GM12875 (cell line): ENCODE results near the gene G6PC1.
"Not testable (repeated sequence)": the region's sequence is repeated elsewhere in the genome, so short reads cannot be mapped to it uniquely, and the experiment has no call there.

Experiments
- H3K4me3 ChIP-seq: one replicate; pipeline ENCODE4 v1.5.1; 2011; ENCODE audit warnings: low read depth, low read length, control low read depth
- TF ChIP-seq, protein P1 (sequence below): IDR thresholded peaks from 2 replicates; pipeline ENCODE4 v1.5.1; 2011; ENCODE audit warnings: low read depth, mild to moderate bottlenecking, control low read depth, inconsistent platforms, low read length, moderate library complexity, borderline replicate concordance; ENCODE audit not compliant: insufficient read depth

The G6PC1 gene

DNA sequence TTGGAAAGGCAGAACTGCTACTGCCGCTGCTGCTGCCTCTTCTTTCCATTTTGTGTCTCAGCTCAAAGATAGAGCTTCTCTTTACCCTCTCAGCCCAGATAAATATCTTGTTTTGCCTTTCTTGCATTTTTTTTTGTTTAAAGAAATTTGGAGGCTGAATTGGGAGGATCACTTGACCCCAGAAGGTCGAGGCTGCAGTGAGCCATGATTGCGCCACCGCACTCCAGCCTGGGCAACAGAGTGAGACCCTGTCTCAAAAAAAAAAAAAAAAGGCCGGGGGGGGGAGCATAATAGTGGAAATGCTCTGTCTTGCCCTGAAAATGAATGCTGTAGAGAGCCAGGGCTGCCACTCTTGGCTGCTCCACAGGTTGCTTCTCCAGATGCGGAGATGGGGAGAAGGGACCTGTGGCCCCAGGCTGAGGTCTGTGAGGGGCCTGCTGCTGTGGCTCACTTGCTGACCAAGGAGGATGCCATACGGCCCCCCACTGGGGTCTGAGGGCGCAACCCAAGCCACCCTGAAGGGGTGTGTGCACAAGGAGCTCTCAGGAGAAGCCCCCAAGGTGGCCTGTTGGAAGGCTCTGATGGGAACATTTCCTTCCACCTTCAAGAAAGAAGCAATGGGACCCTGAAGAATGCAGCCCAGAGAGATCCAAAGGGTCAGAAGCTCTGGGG lies 21.5 kb upstream of the G6PC1 start:
- H3K4me3 ChIP-seq: no peak overlapping the region
- TF ChIP-seq, protein P1, sequence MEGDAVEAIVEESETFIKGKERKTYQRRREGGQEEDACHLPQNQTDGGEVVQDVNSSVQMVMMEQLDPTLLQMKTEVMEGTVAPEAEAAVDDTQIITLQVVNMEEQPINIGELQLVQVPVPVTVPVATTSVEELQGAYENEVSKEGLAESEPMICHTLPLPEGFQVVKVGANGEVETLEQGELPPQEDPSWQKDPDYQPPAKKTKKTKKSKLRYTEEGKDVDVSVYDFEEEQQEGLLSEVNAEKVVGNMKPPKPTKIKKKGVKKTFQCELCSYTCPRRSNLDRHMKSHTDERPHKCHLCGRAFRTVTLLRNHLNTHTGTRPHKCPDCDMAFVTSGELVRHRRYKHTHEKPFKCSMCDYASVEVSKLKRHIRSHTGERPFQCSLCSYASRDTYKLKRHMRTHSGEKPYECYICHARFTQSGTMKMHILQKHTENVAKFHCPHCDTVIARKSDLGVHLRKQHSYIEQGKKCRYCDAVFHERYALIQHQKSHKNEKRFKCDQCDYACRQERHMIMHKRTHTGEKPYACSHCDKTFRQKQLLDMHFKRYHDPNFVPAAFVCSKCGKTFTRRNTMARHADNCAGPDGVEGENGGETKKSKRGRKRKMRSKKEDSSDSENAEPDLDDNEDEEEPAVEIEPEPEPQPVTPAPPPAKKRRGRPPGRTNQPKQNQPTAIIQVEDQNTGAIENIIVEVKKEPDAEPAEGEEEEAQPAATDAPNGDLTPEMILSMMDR: no peak

DNA sequence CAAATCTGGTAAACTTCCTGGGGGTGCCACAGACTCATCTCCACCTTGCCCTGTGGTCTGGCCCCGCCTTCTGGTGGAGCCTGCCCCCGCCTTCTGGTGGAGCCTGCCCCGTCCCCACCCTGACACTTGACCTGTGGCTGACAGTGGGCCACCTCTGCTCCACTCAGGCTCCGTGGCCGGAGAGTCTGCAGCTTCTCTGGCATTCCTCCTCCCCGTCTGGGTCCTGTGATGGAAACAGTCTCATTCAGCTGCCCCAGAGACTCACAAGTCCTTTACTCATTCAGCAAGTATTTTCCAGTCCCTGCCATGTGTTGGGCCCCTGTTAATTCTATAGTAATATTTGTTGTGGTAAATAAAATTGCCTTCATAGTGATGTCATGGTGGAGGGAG lies 21.0 kb upstream of the G6PC1 start:
- TF ChIP-seq, protein P1: no peak
- H3K4me3 ChIP-seq: no peak overlapping the region

DNA sequence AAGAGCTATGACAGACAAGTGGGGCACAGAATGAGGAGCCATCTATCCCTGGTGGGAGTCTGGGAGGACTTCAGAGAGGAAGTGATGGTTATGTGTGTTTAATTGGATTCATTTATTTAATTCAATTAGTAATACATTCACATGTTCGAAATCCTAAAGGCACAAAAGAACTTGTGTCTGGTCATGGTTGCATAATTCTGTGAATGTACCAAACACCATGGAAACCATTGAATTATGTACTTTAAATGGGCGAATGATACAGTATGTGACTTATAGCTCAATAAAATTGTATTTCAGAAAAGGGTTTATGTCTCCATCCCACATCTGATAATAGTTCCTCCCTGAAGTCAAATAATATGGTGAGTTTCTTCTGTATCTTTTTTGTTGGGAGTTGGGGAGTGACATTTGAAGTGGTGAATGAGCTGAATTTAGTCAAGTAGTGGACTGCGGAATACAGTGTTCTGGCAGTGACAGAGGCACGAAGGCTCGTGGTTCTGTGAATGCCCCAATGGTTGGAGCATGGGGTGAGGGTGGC lies 19.8 kb upstream of the G6PC1 start:
- TF ChIP-seq, protein P1: no peak
- no peak overlapping the region for H3K4me3 ChIP-seq

DNA sequence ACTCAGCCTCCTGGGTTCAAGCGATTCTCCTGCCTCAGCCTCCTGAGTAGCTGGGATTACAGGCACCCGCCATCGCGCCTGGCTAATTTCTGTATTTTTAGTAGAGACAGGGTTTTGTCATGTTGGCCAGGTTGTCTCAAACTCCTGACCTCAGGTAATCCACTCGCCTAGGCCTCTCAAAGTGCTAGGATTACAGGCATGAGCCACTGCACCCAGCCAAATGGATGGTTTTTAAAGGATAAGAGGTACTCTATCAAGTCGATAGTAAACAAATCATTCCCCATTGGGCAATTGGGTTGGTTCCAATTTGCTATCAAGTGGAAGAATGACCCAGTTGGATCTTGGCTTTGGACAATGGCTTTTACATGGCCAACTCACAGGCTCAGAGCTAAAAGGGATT lies 18.9 kb upstream of the G6PC1 start:
- H3K4me3 ChIP-seq: not testable (repeated sequence)

DNA sequence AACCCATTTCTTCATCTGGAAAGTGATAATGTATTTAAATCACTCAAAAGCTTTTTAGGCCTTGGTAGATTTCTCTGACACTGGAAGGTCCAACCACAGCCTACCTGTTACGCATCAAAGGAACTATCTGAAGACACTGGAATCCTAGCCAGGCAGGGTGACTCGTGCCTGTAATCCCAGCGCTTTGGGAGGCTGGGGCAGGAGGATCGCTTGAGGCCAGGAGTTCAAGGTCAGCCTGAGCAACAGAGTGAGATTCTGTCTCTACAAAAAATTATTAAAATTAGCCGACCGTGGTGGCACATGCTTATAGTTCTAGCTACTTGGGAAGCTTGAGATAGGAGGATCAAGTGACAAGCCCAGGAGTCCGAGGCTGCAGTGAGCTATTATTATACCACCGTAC lies 18.4 kb upstream of the G6PC1 start:
- TF ChIP-seq, protein P1: no peak

DNA sequence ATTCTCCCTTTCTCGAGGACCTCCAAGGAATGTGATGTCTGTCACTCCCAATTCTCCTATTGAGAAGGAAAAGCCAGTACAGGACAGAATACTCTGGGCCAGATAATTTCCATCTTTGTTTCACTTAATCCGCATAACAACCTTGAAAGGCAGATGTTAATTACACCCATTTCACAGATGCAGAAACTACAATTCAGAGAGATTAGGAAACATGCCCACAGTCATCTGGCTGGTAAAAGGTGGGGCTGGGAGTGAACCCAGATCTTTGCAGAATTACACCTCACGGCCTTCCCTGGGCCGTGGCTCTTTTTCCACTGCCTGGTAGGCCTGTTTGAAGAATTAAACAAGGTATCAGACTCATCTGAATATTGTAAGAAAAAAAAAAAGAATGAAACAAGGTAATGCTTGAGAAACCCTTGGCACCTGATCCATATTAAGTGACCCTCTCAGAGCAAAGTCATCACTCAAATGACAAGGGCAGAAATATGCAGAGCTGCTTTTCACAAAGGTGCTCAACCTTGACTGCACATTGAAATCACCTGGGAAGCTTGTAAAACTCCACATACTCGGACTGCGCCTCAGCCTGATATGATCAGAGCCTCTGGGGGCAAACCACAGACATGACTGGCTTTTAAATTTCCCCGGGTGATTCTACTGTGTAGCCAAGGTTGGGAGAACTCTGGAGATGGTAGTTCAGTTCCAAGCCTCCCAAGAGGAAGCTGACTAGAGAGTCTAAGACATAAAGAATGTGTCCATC lies 16.6 kb upstream of the G6PC1 start:
- no peak overlapping the region for H3K4me3 ChIP-seq
- TF ChIP-seq, protein P1: no peak

More for the DNA sequence above, 18.4 kb upstream of the G6PC1 start:
- H3K4me3 ChIP-seq: no peak overlapping the region

DNA sequence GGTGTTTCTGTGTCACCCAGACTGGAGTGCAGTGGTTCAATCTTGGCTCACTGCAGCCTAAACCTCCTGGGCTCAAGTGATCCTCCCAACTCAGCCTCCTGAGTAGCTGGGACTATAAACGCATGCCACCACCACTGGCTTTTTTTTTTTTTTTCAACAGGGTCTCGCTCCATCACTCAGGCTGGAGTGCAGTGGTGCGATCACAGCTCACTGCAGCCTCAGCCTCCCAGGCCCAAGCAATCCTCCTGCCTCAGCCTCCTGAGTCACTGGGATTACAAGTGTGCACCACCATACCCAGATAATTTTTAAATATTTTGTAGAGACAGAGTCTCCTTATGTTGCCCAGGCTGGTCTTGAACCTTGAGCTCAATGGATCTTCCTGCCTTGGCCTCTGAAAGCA lies 14.8 kb upstream of the G6PC1 start:
- H3K4me3 ChIP-seq: not testable (repeated sequence)
